Activated CD4-positive, alpha-beta T cell treated with anti-CD3 and anti-CD28 coated beads for 36 hours (primary cell): ENCODE measurements around the gene ENTPD8. TPM values are rescaled to one million over a fixed set of nuclear protein-coding genes. Genes with fewer than 3 reads are reported as not detected.
"Not testable (repeated sequence)": the region's sequence is repeated elsewhere in the genome, so short reads cannot be mapped to it uniquely, and the experiment has no call there.

Experiments used
- ATAC-seq: fragments of 200-7000 bp; cut with Tn5 transposase; one replicate; pipeline ENCODE4 v1.10.0; 2021; ENCODE audit warnings: mild to moderate bottlenecking, moderate library complexity
- CTCF ChIA-PET: fragments of 350-600 bp; sonication (Branson Sonifier 250); formaldehyde crosslinking; loops from one replicate; lab custom pipeline; 2021; ENCODE audit warnings: antibody characterized with exemption; lab: Charles Lee
- POLR2A ChIA-PET: fragments of 350-600 bp; sonication (Branson Sonifier 250); formaldehyde crosslinking; loops from one replicate; lab custom pipeline; 2021; ENCODE audit warnings: antibody characterized with exemption, inconsistent platforms; lab: Charles Lee
- DNase-seq: peaks from one replicate; pipeline ENCODE4 v3.0.0-alpha.2; 2020
- H3K27ac Mint-ChIP-seq: one replicate; pipeline ENCODE4 v1.8.0; 2021; ENCODE audit warnings: mixed read lengths
- H3K27me3 Mint-ChIP-seq: one replicate; pipeline ENCODE4 v1.8.0; 2021; ENCODE audit warnings: mixed read lengths
- H3K36me3 Mint-ChIP-seq: one replicate; pipeline ENCODE4 v1.8.0; 2021; ENCODE audit warnings: low read depth, mixed read lengths
- H3K4me1 Mint-ChIP-seq: one replicate; pipeline ENCODE4 v1.8.0; 2021; ENCODE audit warnings: mixed read lengths
- H3K4me3 Mint-ChIP-seq: one replicate; pipeline ENCODE4 v1.8.0; 2021; ENCODE audit warnings: mild to moderate bottlenecking, moderate library complexity, mixed read lengths
- H3K9me3 Mint-ChIP-seq: one replicate; pipeline ENCODE4 v1.8.0; 2021; ENCODE audit warnings: low read depth, mixed read lengths
- intact Hi-C, 2 experiments: fragments of 100-400 bp; cut with DNase I in 1 of 2; cut with micrococcal nuclease in 1 of 2; formaldehyde crosslinking; loops; one replicate each; pipeline versions ENCODE4 v1.14.2 to v1.15.1; 2022 to 2024; cut with DNase I, micrococcal nuclease
- total RNA-seq, 2 experiments: library from RNA; stranded (reverse); gene quantifications; one replicate each; pipeline ENCODE4 v1.2.3, GENCODE V29; 2021

ENTPD8 gene
- total RNA-seq, 2 experiments from 2014 or later: not detected

DNA sequence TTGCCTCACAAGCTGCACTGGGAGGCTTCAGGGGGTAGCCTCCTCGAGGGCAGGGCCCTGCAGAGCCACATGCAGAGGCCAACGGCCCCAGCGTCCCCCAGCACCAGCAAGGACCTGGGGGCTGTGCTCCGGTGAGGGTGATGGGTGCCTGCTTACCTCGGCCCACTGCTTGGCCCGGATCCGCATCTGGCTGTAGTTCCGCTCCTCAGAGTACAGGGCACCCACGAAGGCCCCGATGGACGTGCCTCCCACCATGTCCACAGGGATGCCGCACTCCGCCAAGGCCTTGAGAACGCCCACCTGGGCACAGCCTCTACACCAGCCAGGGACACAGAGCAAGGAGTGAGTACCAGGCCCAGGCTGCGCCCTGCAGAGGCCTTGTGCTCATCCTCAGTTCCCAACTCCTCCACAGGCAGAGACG, 26.0 kb upstream of the ENTPD8 start:
- ChIA-PET CTCF (no interaction called here), POLR2A (no interaction called here)
- H3K4me1 Mint-ChIP-seq: peaks cover 9% of the 10 kb centered on the region
- DNase-seq (no peak), ATAC-seq (no peak)
- no peak overlapping the region for H3K4me3 Mint-ChIP-seq
- no peaks in the 10 kb centered on the region for H3K9me3 Mint-ChIP-seq
- no peak overlapping the region for H3K27ac Mint-ChIP-seq
- H3K27me3 Mint-ChIP-seq: peaks cover 4% of the 10 kb centered on the region
- H3K36me3 Mint-ChIP-seq: no peaks in the 10 kb centered on the region
- intact Hi-C loops: no loop called here

DNA sequence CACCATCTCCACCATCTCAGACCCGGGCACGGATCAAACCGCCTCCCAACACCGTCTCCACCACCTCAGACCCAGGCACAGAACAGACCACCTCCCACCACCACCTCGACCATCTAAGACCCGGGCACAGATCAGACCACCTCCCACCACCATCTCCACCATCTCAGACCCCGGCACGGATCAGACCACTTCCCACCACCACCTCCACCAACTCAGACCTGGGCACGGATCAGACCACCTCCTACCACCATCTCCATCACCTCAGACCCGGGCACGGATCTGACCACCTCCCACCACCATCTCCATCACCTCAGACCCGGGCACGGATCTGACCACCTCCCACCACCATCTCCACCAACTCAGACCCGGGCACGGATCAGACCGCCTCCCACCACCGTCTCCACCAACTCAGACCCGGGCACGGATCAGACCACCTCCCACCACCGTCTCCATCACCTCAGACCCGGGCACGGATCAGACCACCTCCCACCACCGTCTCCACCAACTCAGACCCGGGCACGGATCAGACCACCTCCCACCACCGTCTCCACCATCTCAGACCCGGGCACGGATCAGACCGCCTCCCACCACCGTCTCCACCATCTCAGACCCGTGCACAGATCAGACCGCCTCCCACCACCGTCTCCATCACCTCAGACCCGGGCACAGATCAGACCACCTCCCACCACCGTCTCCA, 25.4 kb upstream of the ENTPD8 start:
- H3K27me3 Mint-ChIP-seq, intact Hi-C loops, POLR2A ChIA-PET, H3K27ac Mint-ChIP-seq, H3K4me3 Mint-ChIP-seq, DNase-seq, CTCF ChIA-PET, H3K9me3 Mint-ChIP-seq, H3K36me3 Mint-ChIP-seq, ATAC-seq: not testable (repeated sequence)
- H3K4me1 Mint-ChIP-seq: peaks cover 11% of the 10 kb centered on the region

DNA sequence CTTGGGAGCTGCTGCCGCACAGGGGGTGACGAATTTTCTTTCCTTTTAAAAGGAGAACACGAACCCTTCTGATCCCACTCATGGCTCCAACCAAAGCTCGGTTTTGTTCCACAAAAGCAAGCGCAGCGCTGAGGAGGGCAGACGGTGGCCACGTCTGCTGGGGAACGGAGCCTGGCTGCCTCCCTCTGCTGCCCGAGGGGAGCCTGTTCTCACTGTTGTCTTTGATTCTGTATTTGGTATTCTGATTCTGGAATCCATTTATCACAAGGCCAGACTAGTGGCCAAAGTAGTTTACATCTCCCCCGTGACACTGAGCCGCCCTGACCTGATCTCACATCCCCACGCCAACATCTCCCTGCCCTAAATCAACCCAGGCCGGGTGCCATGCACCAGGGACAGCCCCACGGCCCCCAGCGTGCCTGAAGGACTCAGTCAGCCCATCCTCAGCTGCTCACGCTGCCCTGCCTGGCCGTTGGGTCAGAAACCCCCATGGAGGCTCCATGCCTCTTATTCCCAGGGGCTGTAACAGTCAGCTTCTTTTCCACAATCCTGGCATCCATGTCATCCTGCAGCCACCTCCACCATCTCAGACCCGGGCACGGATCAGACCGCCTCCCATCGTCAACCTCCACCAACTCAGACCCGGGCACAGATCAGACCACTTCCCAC, 24.7 kb upstream of the ENTPD8 start:
- Mint-ChIP-seq H3K9me3 (no peaks in the 10 kb centered on the region), H3K4me3 (no peak overlapping the region), H3K27me3 (peaks cover 4% of the 10 kb centered on the region), H3K36me3 (no peaks in the 10 kb centered on the region), H3K4me1 (peaks cover 16% of the 10 kb centered on the region), H3K27ac (no peak overlapping the region)
- ChIA-PET POLR2A (no interaction called here), CTCF (no interaction called here)
- DNase-seq: no peak
- intact Hi-C loops: no loop called here
- ATAC-seq: no peak

DNA sequence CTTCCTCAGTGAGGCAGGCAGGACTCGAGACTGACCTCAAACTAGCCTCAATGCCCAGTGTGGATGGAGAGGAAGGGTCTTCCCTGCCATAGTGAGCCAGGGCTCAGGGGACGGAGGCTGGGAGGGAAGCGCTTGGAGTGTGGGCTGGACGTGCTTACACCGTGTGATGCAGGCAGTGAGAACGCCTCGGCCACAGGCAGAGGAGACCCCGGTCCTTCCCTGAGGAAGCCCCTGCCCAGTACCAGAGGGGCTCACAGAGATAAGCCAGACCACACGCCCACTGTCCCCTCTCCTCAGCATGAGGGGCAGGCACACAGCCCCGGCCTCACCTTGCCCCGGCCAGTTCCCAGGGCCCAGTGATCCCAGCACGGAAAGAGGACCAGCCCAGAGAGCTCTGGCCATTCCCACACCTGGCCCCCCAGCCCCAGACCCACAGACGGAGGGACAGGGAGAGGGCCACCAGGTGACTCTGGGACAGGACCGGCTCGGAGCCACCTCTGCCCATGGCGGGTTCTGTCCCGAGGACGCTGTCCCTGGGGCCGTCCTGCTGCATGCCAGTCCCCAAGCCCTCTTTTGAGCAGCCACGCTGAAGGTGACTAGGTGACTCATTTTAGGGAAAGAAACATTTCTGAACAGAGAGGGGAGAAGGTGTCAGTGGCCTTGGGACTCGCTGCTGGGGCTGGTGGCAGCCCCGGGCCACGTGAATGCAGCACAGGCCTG, 24.0 kb upstream of the ENTPD8 start:
- CTCF ChIA-PET: no interaction called here
- no peak for ATAC-seq
- POLR2A ChIA-PET: no interaction called here

DNA sequence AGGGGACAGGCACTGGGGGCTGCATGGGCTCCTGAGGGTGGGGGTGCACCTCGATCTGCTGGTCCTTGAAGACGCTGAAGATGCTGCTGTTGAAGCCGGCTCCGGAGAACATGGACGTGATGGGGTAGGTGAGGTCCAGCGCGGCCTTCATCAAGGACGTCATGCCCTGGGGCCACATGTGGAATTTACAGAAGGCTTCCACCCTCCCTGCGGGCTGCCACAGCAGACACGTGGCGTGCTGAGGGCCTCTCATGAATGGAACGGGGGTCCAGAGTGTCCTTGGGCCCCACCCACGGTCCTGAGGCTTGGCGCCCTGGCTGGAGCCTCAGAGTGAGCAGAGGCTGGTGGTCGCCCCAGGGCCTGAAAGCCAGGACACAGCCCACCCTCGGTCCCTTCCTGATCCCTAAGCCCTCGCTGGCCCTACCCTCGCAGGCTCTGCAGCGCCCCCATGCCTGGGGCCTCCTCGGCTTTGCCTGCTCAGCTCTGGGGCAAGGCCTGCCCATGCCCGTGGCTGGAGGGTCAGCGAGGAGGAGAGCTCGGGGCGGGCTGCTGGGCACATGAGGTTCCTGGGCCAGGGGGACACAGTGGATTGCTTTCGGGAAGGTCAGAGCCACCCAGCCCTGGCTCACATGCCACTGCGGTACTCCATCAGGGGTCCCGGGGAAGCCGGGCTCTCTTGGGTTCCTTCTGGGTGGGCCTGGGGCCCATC, 23.3 kb upstream of the ENTPD8 start:
- intact Hi-C loops: loop anchor here in 1 of 2 experiments (5.0 kb wide), 1 partner anchor 917 kb away; the partner anchor contains the start of gene NOTCH1
- H3K4me1 Mint-ChIP-seq: peaks cover 15% of the 10 kb centered on the region

More for the DNA sequence above, 24.0 kb upstream of the ENTPD8 start:
- no peak overlapping the region for H3K4me3 Mint-ChIP-seq
- intact Hi-C loops: loop anchor here in 1 of 2 experiments (5.0 kb wide), 1 partner anchor 918 kb away; the partner anchor contains the start of gene NOTCH1
- DNase-seq: no peak
- H3K27me3 Mint-ChIP-seq: peaks cover 4% of the 10 kb centered on the region
- no peaks in the 10 kb centered on the region for H3K9me3 Mint-ChIP-seq
- peaks cover 12% of the 10 kb centered on the region for H3K4me1 Mint-ChIP-seq
- H3K27ac Mint-ChIP-seq: no peak overlapping the region
- no peaks in the 10 kb centered on the region for H3K36me3 Mint-ChIP-seq

DNA sequence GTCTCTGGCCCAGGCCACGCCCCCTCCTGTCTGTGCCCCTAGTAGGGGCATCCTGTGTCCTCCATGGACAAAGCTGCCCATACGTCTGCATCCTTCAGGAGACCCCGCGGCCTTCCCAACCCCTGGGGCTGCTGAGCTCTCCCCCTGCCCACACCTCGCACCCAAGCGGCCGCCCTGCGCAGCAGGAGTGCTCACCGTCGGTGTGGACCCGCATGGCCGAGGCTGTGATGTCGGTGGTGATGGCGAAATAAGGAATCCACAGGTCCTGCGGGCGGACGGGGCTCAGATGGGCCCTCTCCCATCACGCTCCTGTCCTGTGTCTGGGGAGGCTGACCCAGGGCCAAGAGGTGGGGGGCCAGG, 22.8 kb upstream of the ENTPD8 start:
- H3K27ac Mint-ChIP-seq: no peak overlapping the region
- H3K27me3 Mint-ChIP-seq: peaks cover under 1% of the 10 kb centered on the region
- H3K36me3 Mint-ChIP-seq: no peaks in the 10 kb centered on the region
- CTCF ChIA-PET: no interaction called here
- no peak for DNase-seq
- peaks cover 15% of the 10 kb centered on the region for H3K4me1 Mint-ChIP-seq
- H3K4me3 Mint-ChIP-seq: no peak overlapping the region
- no peak for ATAC-seq
- intact Hi-C loops: loop anchor here in 1 of 2 experiments (5.0 kb wide), 1 partner anchor 917 kb away; the partner anchor contains the start of gene NOTCH1
- H3K9me3 Mint-ChIP-seq: no peaks in the 10 kb centered on the region
- POLR2A ChIA-PET: no interaction called here

More for the DNA sequence above, 23.3 kb upstream of the ENTPD8 start:
- H3K27me3 Mint-ChIP-seq: peaks cover 4% of the 10 kb centered on the region
- H3K9me3 Mint-ChIP-seq: no peaks in the 10 kb centered on the region
- ChIA-PET CTCF (no interaction called here), POLR2A (no interaction called here)
- H3K36me3 Mint-ChIP-seq: no peaks in the 10 kb centered on the region
- DNase-seq (no peak), ATAC-seq (no peak)
- H3K4me3 Mint-ChIP-seq: no peak overlapping the region
- no peak overlapping the region for H3K27ac Mint-ChIP-seq

DNA sequence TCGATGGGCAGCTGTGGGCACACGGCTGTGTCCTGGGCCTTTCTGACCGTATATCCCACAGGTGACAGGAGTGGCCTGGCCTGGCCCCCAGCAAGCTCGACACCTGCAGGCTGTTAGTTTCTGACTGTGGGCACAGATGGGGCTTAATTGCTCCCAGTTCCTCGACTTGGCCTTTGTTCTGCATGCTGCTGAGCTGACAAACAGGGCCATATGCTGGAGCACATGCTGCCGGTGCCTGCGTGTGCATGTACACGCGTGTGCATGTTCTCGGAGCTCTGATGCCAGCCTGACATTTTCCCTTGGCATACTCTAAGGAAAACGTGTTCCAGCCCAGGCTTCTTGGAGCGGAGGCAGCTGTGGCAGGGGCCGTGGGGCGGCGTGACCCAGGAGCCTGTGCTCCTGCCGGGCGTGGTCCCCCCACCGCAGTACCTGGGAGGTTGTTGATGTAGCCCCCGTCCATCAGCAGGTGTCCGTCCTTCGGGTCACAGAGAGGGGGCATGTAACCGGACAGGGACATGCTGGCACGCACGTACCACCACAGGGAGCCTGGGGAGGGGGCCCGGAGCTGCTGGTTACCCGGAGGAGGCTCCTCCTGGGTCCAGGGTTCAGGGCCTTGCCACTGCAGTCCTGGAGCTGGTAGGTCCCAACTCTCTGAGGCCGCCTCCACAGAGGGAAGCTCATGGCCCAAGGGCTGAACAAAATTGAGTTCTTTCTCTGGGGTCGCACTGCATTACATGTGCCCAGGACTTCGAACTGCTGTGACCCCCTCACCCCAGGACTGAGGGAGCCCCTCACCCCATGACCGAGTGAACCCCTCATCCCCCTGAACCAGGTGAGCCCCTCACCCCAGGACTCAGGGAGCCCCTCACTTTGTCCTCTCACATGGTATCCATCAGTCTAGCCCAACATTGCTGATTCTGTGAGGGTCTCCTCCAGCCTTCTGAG, 22.1 kb upstream of the ENTPD8 start:
- DNase-seq (no peak), ATAC-seq (no peak)
- Mint-ChIP-seq H3K36me3 (no peaks in the 10 kb centered on the region), H3K4me1 (peaks cover 15% of the 10 kb centered on the region), H3K4me3 (peak overlapping the region; percentile 44), H3K27me3 (no peaks in the 10 kb centered on the region), H3K27ac (peak overlapping the region; percentile 47), H3K9me3 (no peaks in the 10 kb centered on the region)
- intact Hi-C loops: loop anchor here in 1 of 2 experiments (5.0 kb wide), 1 partner anchor 916 kb away; the partner anchor contains the start of gene NOTCH1
- POLR2A ChIA-PET: interaction anchor here (0.6 kb wide), 1 partner anchor 581 kb away, joined by 3 read pairs; no protein-coding TSS in a partner anchor
- CTCF ChIA-PET: interaction anchor here (0.6 kb wide), 2 partner anchors 18 to 157 kb away, joined by 3 read pairs; no protein-coding TSS in a partner anchor

DNA sequence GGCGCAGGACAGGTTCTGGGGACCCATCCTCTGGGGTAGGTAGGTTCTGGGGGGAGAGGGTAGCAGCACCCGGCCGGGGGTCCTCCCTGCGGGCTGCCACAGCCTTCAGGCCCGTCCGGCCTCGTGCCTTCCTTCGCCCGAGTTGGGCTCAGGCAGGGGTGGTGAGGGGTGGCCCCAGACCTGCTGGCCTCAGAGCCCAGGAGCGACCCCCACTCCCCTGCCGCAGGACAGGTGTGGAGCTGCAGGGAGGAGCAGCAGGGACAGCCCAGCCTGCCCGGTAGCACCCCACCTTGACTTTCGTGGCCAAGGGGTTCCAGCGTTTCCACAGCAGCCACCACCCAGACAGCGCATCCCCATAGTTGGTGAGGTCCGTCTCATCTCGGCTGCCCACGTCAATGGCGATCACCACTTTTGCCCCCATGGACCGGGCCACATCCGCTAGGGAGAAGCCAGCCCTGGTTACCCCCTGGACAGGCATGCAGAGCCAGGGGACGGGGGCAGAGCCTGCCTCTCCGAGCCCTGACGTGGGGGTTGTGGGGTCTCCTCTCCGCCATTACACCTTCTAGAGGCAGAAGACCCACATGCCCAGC, 21.3 kb upstream of the ENTPD8 start:
- peak overlapping the region; percentile 77 for H3K4me3 Mint-ChIP-seq
- H3K27me3 Mint-ChIP-seq: no peaks in the 10 kb centered on the region
- no peaks in the 10 kb centered on the region for H3K9me3 Mint-ChIP-seq
- peak overlapping the region; percentile 47 for H3K27ac Mint-ChIP-seq
- no peak for ATAC-seq
- intact Hi-C loops: loop anchor here in 1 of 2 experiments (5.0 kb wide), 1 partner anchor 915 kb away; the partner anchor contains the start of gene NOTCH1
- POLR2A ChIA-PET: interaction anchor here (1.3 kb wide), 1 partner anchor 10 kb away, joined by 5 read pairs; no protein-coding TSS in a partner anchor
- DNase-seq: peak; percentile 14
- peaks cover 17% of the 10 kb centered on the region for H3K4me1 Mint-ChIP-seq
- no peaks in the 10 kb centered on the region for H3K36me3 Mint-ChIP-seq
- CTCF ChIA-PET: no interaction called here

DNA sequence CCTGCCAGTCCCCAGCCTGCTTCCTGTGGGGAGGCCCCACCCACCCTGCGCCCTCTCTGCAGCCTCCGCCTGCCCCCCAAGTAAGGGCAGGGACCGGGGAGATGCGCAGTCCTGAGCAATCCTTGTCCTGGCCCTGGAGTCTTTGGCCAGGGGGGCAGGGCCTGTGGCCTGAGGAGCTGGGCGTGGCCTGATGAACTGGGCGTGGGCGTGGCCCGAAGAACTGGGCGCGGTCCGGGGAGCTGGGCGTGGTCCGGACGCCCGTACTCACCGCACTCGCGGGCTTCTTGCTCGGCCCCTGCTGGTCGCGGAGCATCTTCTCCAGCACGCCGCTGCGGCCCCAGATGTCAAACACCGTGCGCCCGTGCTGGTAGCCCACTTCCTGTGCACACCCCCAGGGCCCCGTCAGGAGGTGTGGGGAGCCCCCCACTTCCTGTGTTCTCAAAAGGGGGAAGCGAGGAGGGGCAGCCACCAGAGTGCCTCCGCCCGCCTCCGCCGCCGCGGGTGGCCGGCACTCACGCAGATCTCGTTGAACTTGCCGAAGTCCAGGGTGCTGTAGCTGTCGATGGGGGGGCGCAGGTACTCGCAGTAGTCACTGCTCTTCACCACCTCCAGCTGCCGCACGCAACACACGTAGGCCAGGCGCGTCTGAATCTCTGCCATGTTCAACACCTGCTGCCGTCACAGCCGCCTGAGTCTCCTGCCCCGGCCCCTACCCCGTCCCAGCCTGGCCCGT, 20.7 kb upstream of the ENTPD8 start:
- Mint-ChIP-seq H3K4me1 (peaks cover 19% of the 10 kb centered on the region), H3K27ac (peak overlapping the region; percentile 83), H3K9me3 (no peaks in the 10 kb centered on the region), H3K27me3 (no peaks in the 10 kb centered on the region), H3K36me3 (peaks cover 1% of the 10 kb centered on the region), H3K4me3 (peak overlapping the region; percentile 77)
- ChIA-PET POLR2A (interaction anchor here (1.3 kb wide), 1 partner anchor 9 kb away, joined by 5 read pairs; no protein-coding TSS in a partner anchor), CTCF (interaction anchor here (1.0 kb wide), 1 partner anchor 39 kb away, joined by 3 read pairs; the partner anchor contains the start of genes EXD3 and NOXA1)
- intact Hi-C loops: loop anchor here in 1 of 2 experiments (1.0 to 5.0 kb wide), 2 partner anchors 484 to 915 kb away; partner anchors contain the start of gene NOTCH1
- ATAC-seq (peak; percentile 79), DNase-seq (peak; percentile 91)
